ENCODE data around the gene VAPA.

VAPA gene

GRCh38 chr18:9915291-9916076, 1.7 kb downstream of the VAPA start:
- FAIRE-seq, result no peak

GRCh38 chr18:9916077-9916639, 2.3 kb downstream of the VAPA start:
- no peak for FAIRE-seq

GRCh38 chr18:9916808-9917207, 3.0 kb downstream of the VAPA start:
- FAIRE-seq, result no peak

GRCh38 chr18:9918016-9918680, 4.3 kb downstream of the VAPA start:
- no peak for FAIRE-seq

GRCh38 chr18:9919564-9920232, 5.9 kb downstream of the VAPA start:
- FAIRE-seq, result no peak

- no peak for FAIRE-seq
Measured at GRCh38 chr18:9922592-9923311, 8.9 kb downstream of the VAPA start.

- FAIRE-seq, result no peak
Measured at GRCh38 chr18:9924371-9924943, 10.6 kb downstream of the VAPA start.

- no peak for FAIRE-seq
Measured at GRCh38 chr18:9925369-9925768, 11.6 kb downstream of the VAPA start.

- no peak for FAIRE-seq
Measured at GRCh38 chr18:9925795-9926194, 12.0 kb downstream of the VAPA start.

- FAIRE-seq, result no peak
Measured at GRCh38 chr18:9926223-9926894, 12.5 kb downstream of the VAPA start.

- FAIRE-seq, result no peak
Measured at GRCh38 chr18:9926977-9927376, 13.2 kb downstream of the VAPA start.

- FAIRE-seq, result no peak
Measured at GRCh38 chr18:9927392-9928063, 13.7 kb downstream of the VAPA start.

GRCh38 chr18:9928646-9929259, 14.9 kb downstream of the VAPA start:
- no peak for FAIRE-seq

GRCh38 chr18:9930299-9930884, 16.6 kb downstream of the VAPA start:
- FAIRE-seq, result no peak

GRCh38 chr18:9931146-9931545, 17.3 kb downstream of the VAPA start:
- no peak for FAIRE-seq

- no peak for FAIRE-seq
Measured at GRCh38 chr18:9931678-9932077, 17.9 kb downstream of the VAPA start.

- FAIRE-seq, result no peak
Measured at GRCh38 chr18:9933865-9934264, 20.0 kb downstream of the VAPA start.

GRCh38 chr18:9934274-9934673, 20.5 kb downstream of the VAPA start:
- no peak for FAIRE-seq

GRCh38 chr18:9941103-9941502, 27.3 kb downstream of the VAPA start:
- FAIRE-seq, result no peak

GRCh38 chr18:9941660-9942059, 27.8 kb downstream of the VAPA start:
- peak; percentile 12 for FAIRE-seq

Measured in endometrium (tissue), 2 donors.